ENCODE measurements around the gene PRDM11. TPM values are rescaled to one million over a fixed set of nuclear protein-coding genes. Genes with fewer than 3 reads are reported as not detected.

Gene PRDM11
- total and polyA plus RNA-seq, 2 of the 4 experiments (the other 2 are of a cell fraction) = 2.2 to 2.7 TPM

DNA sequence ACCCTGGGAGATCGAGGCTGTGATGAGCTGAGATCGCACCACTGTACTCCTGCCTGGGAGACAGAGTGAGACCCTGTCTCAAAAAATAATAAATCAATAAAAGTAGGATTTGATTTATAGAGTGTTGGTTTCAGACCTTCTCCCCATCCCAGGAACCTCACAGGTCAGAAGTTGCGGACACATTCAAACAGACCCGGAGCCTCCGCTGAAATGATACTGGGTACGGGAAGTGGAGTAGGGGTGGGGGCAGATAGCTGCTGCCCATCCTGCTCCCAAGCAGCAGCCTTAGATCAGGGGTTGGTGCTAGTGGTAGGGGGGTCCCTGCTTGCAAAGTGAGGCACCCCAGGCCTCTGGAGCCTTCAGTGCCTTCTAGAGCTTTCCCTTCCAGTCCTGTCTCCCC is 7.8 kb downstream of the PRDM11 start:
- Histone ChIP-seq H3K56ac (ENCODE audit: extremely low read depth, insufficient read depth, low read length) (no peak overlapping the region), H3K79me1 (ENCODE audit: low read depth in 1 of 2, low read length in 2 of 2) (peaks cover 4 to 8% of the 10 kb centered on the region in 2 experiments; a peak in 2 of 4 replicates), H3K14ac (replicated peaks; ENCODE audit: low read depth, low read length) (no peak overlapping the region), H2BK5ac (ENCODE audit: low read depth, low read length, poor library complexity, severe bottlenecking) (no peak overlapping the region), H2AK5ac (ENCODE audit: low read depth, low read length) (no peak overlapping the region), H2BK20ac (ENCODE audit: low read depth, low read length) (no peak overlapping the region), H3K4me1 (ENCODE audit: control insufficient read depth, insufficient read depth, low read length) (peaks cover 10% of the 10 kb centered on the region), H3K4me3 (ENCODE audit: insufficient read depth, low read depth, low read length) (no peak overlapping the region), H2BK120ac (ENCODE audit: low read depth, low read length) (no peak overlapping the region), H2BK15ac (ENCODE audit: low read depth, low read length) (no peak overlapping the region), H3K4ac (ENCODE audit: low read depth, low read length) (no peak overlapping the region), H4K20me1 (ENCODE audit: insufficient read depth, low read length) (peaks cover 4% of the 10 kb centered on the region), H3K27me3 (ENCODE audit: control insufficient read depth, insufficient read depth, low read length) (no peaks in the 10 kb centered on the region), H3K9ac (ENCODE audit: low read depth, low read length) (no peak overlapping the region), H2AK9ac (replicated peaks; ENCODE audit: low read depth, low read length, poor library complexity) (no peak overlapping the region), H3K18ac (ENCODE audit: low read depth, low read length) (no peak overlapping the region), H3K4me2 (ENCODE audit: low read depth, low read length) (no peak overlapping the region), H2AFZ (replicated peaks; ENCODE audit: low read length, poor library complexity) (no peak overlapping the region), H3K36me3 (ENCODE audit: control insufficient read depth, insufficient read depth, low read length) (no peaks in the 10 kb centered on the region), H3K9me3 (ENCODE audit: control insufficient read depth, insufficient read depth, low read length) (no peaks in the 10 kb centered on the region; the same call in 1 of the 2 replicates), H3K27ac (ENCODE audit: insufficient read depth, low read length) (no peak overlapping the region), H3K9me1 (ENCODE audit: insufficient read depth, low read length) (no peaks in the 10 kb centered on the region; the same call in 1 of the 2 replicates), H4K91ac (ENCODE audit: insufficient read depth, low read depth, low read length) (no peak overlapping the region), H4K8ac (ENCODE audit: low read depth in 2 of 2, low read length in 2 of 2) (no peak overlapping the region), H3K23ac (ENCODE audit: low read depth, low read length) (no peak overlapping the region), H4K5ac (ENCODE audit: low read depth, low read length) (no peak overlapping the region)
- no peak for ATAC-seq (ENCODE audit: low read depth)
- ChIA-PET POLR2A (ENCODE audit: unreplicated experiment) (no interaction called here), CTCF (no interaction called here)
- no TSS peak for BruUV-seq (replicated peaks)
- dilution Hi-C loops (cut with HindIII; ENCODE audit: low sequenced_read_pairs, unreplicated experiment) (no loop called here), in situ Hi-C loops (cut with MboI; ENCODE audit: low sequenced_read_pairs) (no loop called here), intact Hi-C loops (cut with micrococcal nuclease) (no loop called here)
- no peak for DNase-seq
- no CpG with 5 or more reads among the region's 6 CpGs for WGBS, 2 experiments (ENCODE audit: extremely low coverage in 2 of 2, insufficient read length in 1 of 2)
- no peak for TF ChIP-seq RCOR1 (IDR thresholded peaks at IDR 0.05; ENCODE audit: insufficient replicate concordance, low read length)
- no peak for TF ChIP-seq POLR2A (IDR thresholded peaks at IDR 0.05; ENCODE audit: low read depth, low read length)
- no peak for TF ChIP-seq SMC3 (IDR thresholded peaks at IDR 0.05; ENCODE audit: low read depth, low read length)
- TF ChIP-seq NFE2L2 (IDR thresholded peaks at IDR 0.05; ENCODE audit: low read depth, low read length) = no peak
- no peak for TF ChIP-seq MXI1 (IDR thresholded peaks at IDR 0.05; ENCODE audit: borderline replicate concordance, low read depth, low read length)
- no peak for TF ChIP-seq CHD1 (IDR thresholded peaks at IDR 0.05; ENCODE audit: low read depth, low read length)
- TF ChIP-seq RAD21 (IDR thresholded peaks at IDR 0.05; ENCODE audit: low read length) = no peak
- TF ChIP-seq, protein P1, sequence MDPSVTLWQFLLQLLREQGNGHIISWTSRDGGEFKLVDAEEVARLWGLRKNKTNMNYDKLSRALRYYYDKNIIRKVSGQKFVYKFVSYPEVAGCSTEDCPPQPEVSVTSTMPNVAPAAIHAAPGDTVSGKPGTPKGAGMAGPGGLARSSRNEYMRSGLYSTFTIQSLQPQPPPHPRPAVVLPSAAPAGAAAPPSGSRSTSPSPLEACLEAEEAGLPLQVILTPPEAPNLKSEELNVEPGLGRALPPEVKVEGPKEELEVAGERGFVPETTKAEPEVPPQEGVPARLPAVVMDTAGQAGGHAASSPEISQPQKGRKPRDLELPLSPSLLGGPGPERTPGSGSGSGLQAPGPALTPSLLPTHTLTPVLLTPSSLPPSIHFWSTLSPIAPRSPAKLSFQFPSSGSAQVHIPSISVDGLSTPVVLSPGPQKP (IDR thresholded peaks at IDR 0.05; ENCODE audit: borderline replicate concordance, low read depth, low read length) = no peak
- no peak for TF ChIP-seq BHLHE40 (IDR thresholded peaks at IDR 0.05; ENCODE audit: low read depth, low read length)
